HG03469 (cell line): ENCODE data around the gene NRP1.

Experiments used
- ATAC-seq: cut with Tn5 transposase; IDR thresholded peaks from one replicate; pipeline ENCODE4 v1.9.1; 2021; ENCODE audit warnings: mild to moderate bottlenecking, moderate library complexity, moderate number of reproducible peaks; ENCODE audit not compliant: unreplicated experiment

NRP1 gene

DNA sequence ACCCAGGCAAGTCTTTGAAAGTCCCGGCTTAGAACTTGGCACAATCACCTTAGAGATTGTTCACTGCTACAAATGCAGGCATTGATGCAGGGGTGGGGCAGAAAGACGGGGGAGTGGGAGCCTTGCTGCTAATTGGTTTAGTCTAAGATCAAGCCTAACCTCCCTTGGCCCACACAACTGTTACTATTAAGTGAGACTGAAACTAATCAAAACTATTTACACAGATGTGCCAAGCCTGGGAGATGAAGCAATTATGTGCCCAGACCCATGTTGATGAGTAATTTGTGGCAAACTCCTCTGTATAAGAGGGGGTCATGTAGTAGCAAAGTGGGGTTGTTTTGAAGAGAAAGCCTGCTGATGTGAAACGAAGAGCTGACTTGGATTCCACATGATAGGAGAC is 198.2 kb downstream of the NRP1 start:
- peak; percentile 38 for ATAC-seq

DNA sequence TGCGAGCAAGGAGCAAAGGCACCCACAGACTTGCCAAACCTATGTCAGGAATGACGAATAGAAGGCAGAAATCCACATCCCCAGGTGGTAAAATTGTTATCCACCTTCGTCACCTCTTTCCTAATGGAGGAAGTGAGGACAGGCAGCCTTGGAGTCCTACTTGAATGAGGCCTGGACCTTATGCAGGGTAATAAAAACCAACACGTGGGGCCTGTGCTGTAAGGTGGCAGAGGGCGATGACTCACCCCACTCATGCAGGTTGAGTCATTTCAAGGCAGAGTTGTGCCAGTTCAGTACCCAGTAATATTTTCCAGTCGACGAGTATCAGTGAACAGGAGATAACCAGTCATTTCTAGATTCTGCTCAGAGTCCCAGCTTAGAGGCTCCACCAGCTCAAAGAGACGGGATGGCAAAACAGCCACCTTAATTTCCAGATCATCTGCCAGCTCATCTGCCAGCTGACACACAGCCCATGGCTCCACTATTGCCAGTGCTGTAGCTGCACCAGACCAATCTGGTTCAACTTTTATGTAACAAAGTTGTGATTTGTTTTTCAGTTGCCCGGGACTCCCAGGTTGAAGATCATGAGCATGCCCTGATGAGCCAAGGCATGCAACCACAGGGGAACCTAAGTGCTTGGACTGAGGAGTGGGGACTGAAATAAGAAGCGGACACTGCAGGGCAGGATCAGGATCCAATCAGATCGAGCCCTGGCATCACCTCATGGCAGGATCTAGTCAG is 200.3 kb downstream of the NRP1 start:
- ATAC-seq: peak; percentile 71

GRCh38 chr10:33133557-33133956 is 200.9 kb downstream of the NRP1 start:
- ATAC-seq: no peak

DNA sequence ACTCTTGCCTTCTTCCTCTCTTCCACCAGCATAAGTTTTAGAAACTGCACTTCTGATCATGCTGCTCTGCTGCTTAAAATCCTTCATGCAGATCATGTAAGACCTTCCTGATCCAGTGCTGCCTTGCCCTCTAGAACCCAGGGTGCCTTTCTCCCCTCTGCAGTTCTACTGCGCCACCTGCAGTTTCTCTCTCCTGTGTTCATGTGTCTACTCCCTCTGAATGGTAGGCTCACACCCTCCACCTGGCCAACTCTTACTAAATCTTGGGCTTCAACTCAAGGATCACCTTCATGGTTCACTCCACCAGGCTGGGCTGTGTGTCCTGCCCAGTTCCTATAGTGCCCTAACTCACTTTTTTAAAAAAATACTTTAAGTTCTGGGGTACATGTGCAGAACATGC is 201.8 kb downstream of the NRP1 start:
- no peak for ATAC-seq

DNA sequence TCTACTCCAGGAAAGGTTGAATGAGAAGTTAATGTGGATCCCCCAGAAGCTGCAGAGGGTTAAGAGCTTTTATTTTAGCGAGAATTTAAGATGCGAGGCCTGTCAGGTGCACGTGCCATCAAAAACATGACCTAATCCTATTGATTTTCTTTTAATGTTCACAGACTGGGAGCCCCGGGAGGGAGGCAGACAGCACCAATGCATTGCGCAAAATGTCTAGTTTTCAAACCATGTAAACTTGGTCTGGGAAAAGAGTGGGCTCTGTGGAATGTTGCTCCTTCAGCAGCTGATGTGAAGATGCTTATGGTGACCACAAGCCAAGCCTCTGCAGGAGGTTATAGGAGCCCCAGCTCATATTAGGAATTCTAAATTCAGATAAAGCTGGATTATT is 204.5 kb downstream of the NRP1 start:
- no peak for ATAC-seq

- no peak for ATAC-seq
Measured at GRCh38 chr10:33129141-33129995, 205.1 kb downstream of the NRP1 start.

GRCh38 chr10:33127622-33128021 is 206.8 kb downstream of the NRP1 start:
- no peak for ATAC-seq
